IMR-90 (cell line): Measurements from ENCODE around the gene TENM3. TPM values are rescaled to one million over a fixed set of nuclear protein-coding genes. Genes with fewer than 3 reads are reported as not detected.

Source experiments
- ATAC-seq: fragments of 200-7000 bp; cut with Tn5 transposase; 2 replicates; pipeline ENCODE4 v1.9.1; 2020; ENCODE audit warnings: low read depth, mild to moderate bottlenecking, moderate library complexity
- BruUV-seq: library from RNA; stranded (reverse); fragments of 400-500 nt; replicated peaks from 2 replicates; lab custom pipeline; 2021; lab: Mats Ljungman, UMichigan
- CTCF ChIA-PET: fragments of 300-600 bp; formaldehyde crosslinking; extraction: SDS; loops from one replicate; lab custom pipeline; 2021; ENCODE audit warnings: antibody characterized with exemption; lab: Yijun Ruan, JAX
- POLR2A ChIA-PET: fragments of 300-600 bp; sonication (Branson Sonifier 250); formaldehyde crosslinking; loops from one replicate; lab custom pipeline; 2022; ENCODE audit warnings: antibody characterized with exemption; ENCODE audit not compliant: unreplicated experiment; lab: Charles Lee
- DNase-seq: peaks from one replicate; pipeline ENCODE4 v3.0.0; 2013
- H2AFZ ChIP-seq: replicated peaks from 2 replicates; pipeline ENCODE3; 2013; ENCODE audit warnings: low read length, mild to moderate bottlenecking; ENCODE audit not compliant: poor library complexity
- H2AK5ac ChIP-seq: 2 replicates; pipeline ENCODE4 v1.6.1; 2013; ENCODE audit warnings: low read depth, low read length, inconsistent platforms
- H2AK9ac ChIP-seq: replicated peaks from 2 replicates; pipeline ENCODE3; 2013; ENCODE audit warnings: mild to moderate bottlenecking, low read depth, low read length, moderate library complexity; ENCODE audit not compliant: poor library complexity
- H2BK120ac ChIP-seq: 2 replicates; pipeline ENCODE4 v1.6.1; 2013; ENCODE audit warnings: low read depth, low read length, inconsistent platforms
- H2BK15ac ChIP-seq: 3 replicates; pipeline ENCODE4 v1.6.1; 2013; ENCODE audit warnings: low read depth, low read length, inconsistent platforms
- H2BK20ac ChIP-seq: 2 replicates; pipeline ENCODE4 v1.6.1; 2013; ENCODE audit warnings: low read depth, mild to moderate bottlenecking, inconsistent platforms, low read length, moderate library complexity
- H2BK5ac ChIP-seq: 2 replicates; pipeline ENCODE4 v1.6.1; 2013; ENCODE audit warnings: mild to moderate bottlenecking, low read depth, low read length, inconsistent platforms; ENCODE audit not compliant: poor library complexity, severe bottlenecking
- H3K14ac ChIP-seq: replicated peaks from 2 replicates; pipeline ENCODE4 v1.6.1; 2013; ENCODE audit warnings: low read depth, low read length, inconsistent platforms
- H3K18ac ChIP-seq: 2 replicates; pipeline ENCODE4 v1.6.1; 2013; ENCODE audit warnings: low read depth, low read length, control low read depth
- H3K23ac ChIP-seq: 2 replicates; pipeline ENCODE4 v1.6.1; 2013; ENCODE audit warnings: low read depth, low read length, inconsistent platforms
- H3K27ac ChIP-seq: 2 replicates; pipeline ENCODE4 v1.5.1; 2013; ENCODE audit warnings: mild to moderate bottlenecking, control low read depth, low read length; ENCODE audit not compliant: insufficient read depth
- H3K27me3 ChIP-seq: 2 replicates; pipeline ENCODE4 v1.6.1; 2013; ENCODE audit warnings: low read length; ENCODE audit not compliant: control insufficient read depth, insufficient read depth
- H3K36me3 ChIP-seq: 2 replicates; pipeline ENCODE4 v1.6.1; 2013; ENCODE audit warnings: low read length, mixed read lengths; ENCODE audit not compliant: control insufficient read depth, insufficient read depth
- H3K4ac ChIP-seq: 2 replicates; pipeline ENCODE4 v1.6.1; 2013; ENCODE audit warnings: low read depth, low read length, inconsistent platforms
- H3K4me1 ChIP-seq: 2 replicates; pipeline ENCODE4 v1.6.1; 2013; ENCODE audit warnings: low read length, mixed read lengths; ENCODE audit not compliant: control insufficient read depth, insufficient read depth
- H3K4me2 ChIP-seq: 2 replicates; pipeline ENCODE4 v1.6.1; 2013; ENCODE audit warnings: low read depth, mild to moderate bottlenecking, control low read depth, low read length, moderate library complexity
- H3K4me3 ChIP-seq: 2 replicates; pipeline ENCODE4 v1.5.1; 2013; ENCODE audit warnings: low read depth, mild to moderate bottlenecking, control low read depth, low read length, moderate library complexity; ENCODE audit not compliant: insufficient read depth
- H3K56ac ChIP-seq: 2 replicates; pipeline ENCODE4 v1.6.1; 2013; ENCODE audit warnings: low read length, inconsistent platforms; ENCODE audit not compliant: insufficient read depth; ENCODE audit errors: extremely low read depth
- H3K79me1 ChIP-seq, 2 experiments: 2 replicates each; pipeline ENCODE4 v1.6.1; 2013; ENCODE audit warnings: low read length in 2 of 2, inconsistent platforms in 1 of 2, low read depth in 1 of 2
- H3K9ac ChIP-seq: 2 replicates; pipeline ENCODE4 v1.6.1; 2013; ENCODE audit warnings: low read depth, low read length, control low read depth
- H3K9me1 ChIP-seq: 2 replicates; pipeline ENCODE4 v1.6.1; 2013; ENCODE audit warnings: low read length, inconsistent platforms; ENCODE audit not compliant: insufficient read depth
- H3K9me3 ChIP-seq: 2 replicates; pipeline ENCODE4 v1.6.1; 2013; ENCODE audit warnings: low read length; ENCODE audit not compliant: control insufficient read depth, insufficient read depth
- H4K20me1 ChIP-seq: 2 replicates; pipeline ENCODE4 v1.6.1; 2013; ENCODE audit warnings: low read length, inconsistent platforms; ENCODE audit not compliant: insufficient read depth
- H4K5ac ChIP-seq: 2 replicates; pipeline ENCODE4 v1.6.1; 2013; ENCODE audit warnings: mild to moderate bottlenecking, low read depth, low read length, control low read depth
- H4K8ac ChIP-seq, 2 experiments: 2 replicates each; pipeline ENCODE4 v1.6.1; 2013; ENCODE audit warnings: low read depth in 2 of 2, low read length in 2 of 2, control low read depth in 1 of 2, inconsistent platforms in 1 of 2
- H4K91ac ChIP-seq: 2 replicates; pipeline ENCODE4 v1.6.1; 2013; ENCODE audit warnings: low read depth, low read length, inconsistent platforms; ENCODE audit not compliant: insufficient read depth
- BHLHE40 ChIP-seq: fragments of 150-350 bp; IDR thresholded peaks from 2 replicates; pipeline ENCODE4 v1.6.1; 2016; ENCODE audit warnings: mild to moderate bottlenecking, low read depth, low read length
- MXI1 ChIP-seq: IDR thresholded peaks from 2 replicates; pipeline ENCODE4 v1.6.1; 2012; ENCODE audit warnings: low read depth, mild to moderate bottlenecking, low read length, moderate library complexity, borderline replicate concordance
- NFE2L2 ChIP-seq: fragments of 150-350 bp; IDR thresholded peaks from 2 replicates; pipeline ENCODE4 v1.6.1; 2016; ENCODE audit warnings: low read depth, mild to moderate bottlenecking, low read length
- WGBS, 2 experiments: methylation state at CpG; one replicate each; pipeline versions ENCODE4 v1.1.5 to v1.1.7; 2013; ENCODE audit warnings: missing lambda C conversion rate in 2 of 2; ENCODE audit not compliant: insufficient read length in 1 of 2; ENCODE audit errors: extremely low coverage in 2 of 2; 5-methylcytosine and 5-hydroxymethylcytosine counted together
- dilution Hi-C: fragments of 300-500 bp; cut with HindIII; formaldehyde crosslinking; loops from one replicate; pipeline ENCODE4 v1.14.3; 2018; ENCODE audit warnings: low sequenced_read_pairs; ENCODE audit not compliant: unreplicated experiment
- in situ Hi-C: fragments of 300-500 bp; cut with MboI; formaldehyde crosslinking; loops from 3 replicates; pipeline ENCODE4 v1.14.3; 2019; ENCODE audit warnings: low sequenced_read_pairs, inconsistent platforms, mixed read lengths
- intact Hi-C: fragments of 100-400 bp; cut with micrococcal nuclease; formaldehyde crosslinking; loops from 2 replicates; pipeline ENCODE4 v1.10.0; 2022
- polyA plus RNA-seq, 3 experiments: library from polyadenylated mRNA; depleted of rRNA; stranded (reverse); fragments of >200 nt; gene quantifications; 2 replicates each; pipeline ENCODE4 v1.2.3, GENCODE V29; 2012; ENCODE audit warnings: low replicate concordance in 1 of 3
- total RNA-seq: library from RNA; depleted of rRNA; stranded (reverse); fragments of >200 nt; gene quantifications from 2 replicates; pipeline ENCODE4 v1.2.3, GENCODE V29; 2012

TENM3 gene
- total and polyA plus RNA-seq, 2 of the 4 experiments (the other 2 are of a cell fraction), result 29.9 to 173 TPM

- H3K27ac ChIP-seq, result no peak overlapping the region
- no peak overlapping the region for H2BK5ac ChIP-seq
- WGBS, 2 experiments, result no CpG with 5 or more reads among the region's 4 CpGs
- no peak overlapping the region for H3K18ac ChIP-seq
- no peak overlapping the region for H2AK9ac ChIP-seq
- H3K4ac ChIP-seq, result no peak overlapping the region
- no peak for TF ChIP-seq MXI1
- TF ChIP-seq NFE2L2, result no peak
- TF ChIP-seq BHLHE40, result no peak
- H3K56ac ChIP-seq, result no peak overlapping the region
- H2AK5ac ChIP-seq, result no peak overlapping the region
- intact Hi-C loops, result no loop called here
- no peaks in the 10 kb centered on the region for H3K9me3 ChIP-seq
- no peak overlapping the region for H3K14ac ChIP-seq
- H3K23ac ChIP-seq, result no peak overlapping the region
- no peak overlapping the region for H2AFZ ChIP-seq
- CTCF ChIA-PET, result no interaction called here
- POLR2A ChIA-PET, result no interaction called here
- no peak overlapping the region for H3K4me3 ChIP-seq
- H3K4me2 ChIP-seq, result no peak overlapping the region
- BruUV-seq, result no TSS peak
- H4K5ac ChIP-seq, result no peak overlapping the region
- no peak overlapping the region for H2BK120ac ChIP-seq
- dilution Hi-C loops, result no loop called here
- H4K91ac ChIP-seq, result no peak overlapping the region
- H4K20me1 ChIP-seq, result no peaks in the 10 kb centered on the region
- H3K4me1 ChIP-seq, result no peaks in the 10 kb centered on the region
- DNase-seq (no peak), ATAC-seq (no peak)
- in situ Hi-C loops, result loop anchor here (10.0 kb wide), 1 partner anchor 290 kb away; no protein-coding TSS in a partner anchor
- no peaks in the 10 kb centered on the region for H3K36me3 ChIP-seq
- H3K9ac ChIP-seq, result no peak overlapping the region
- 0 out of 2 replicates have a peak, but pooled peaks cover 3% of the 10 kb centered on the region for H3K9me1 ChIP-seq
- H2BK15ac ChIP-seq, result no peak overlapping the region
- no peak overlapping the region for H2BK20ac ChIP-seq
- no peaks in the 10 kb centered on the region for H3K27me3 ChIP-seq
- no peaks in the 10 kb centered on the region for H3K79me1 ChIP-seq
- H4K8ac ChIP-seq, result no peak overlapping the region
These were observed 191.5 kb downstream of the TENM3 start for GRCh38 chr4:182434720-182435119.
